Bronchial smooth muscle cell (primary cell): ENCODE data around the gene TEX50. TPM values are rescaled to one million over a fixed set of nuclear protein-coding genes. Genes with fewer than 3 reads are reported as not detected.

Experiments used
- total RNA-seq: library from RNA; depleted of rRNA; stranded (reverse); fragments of >200 nt; gene quantifications from 2 replicates; pipeline ENCODE4 v1.2.1, GENCODE V29; 2014

Gene TEX50
- total RNA-seq, result not detected in 2 replicates

DNA sequence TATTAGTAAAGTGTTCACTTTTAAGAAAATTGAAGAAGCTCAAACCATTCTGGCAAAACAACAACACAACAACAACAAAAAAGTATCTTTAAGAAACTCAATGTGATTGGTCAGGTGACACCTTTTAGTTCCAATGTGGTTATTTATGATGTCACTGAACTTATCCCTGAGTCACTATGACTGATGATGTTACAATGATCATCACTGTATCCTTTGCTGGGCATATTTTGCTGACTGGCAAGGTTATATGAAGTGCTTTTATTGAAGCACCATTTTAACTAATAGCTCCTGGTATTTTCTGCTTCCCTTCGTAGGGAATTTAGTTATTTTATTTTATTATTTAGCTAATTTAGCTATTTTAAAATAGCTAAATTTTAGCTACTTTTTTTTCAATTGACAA, at the start of gene TEX50:
TSS of gene TEX50 (plus strand) at position 223 of the 400 bp plus-strand sequence. CDS start 184 bp downstream, outside the sequence.

DNA sequence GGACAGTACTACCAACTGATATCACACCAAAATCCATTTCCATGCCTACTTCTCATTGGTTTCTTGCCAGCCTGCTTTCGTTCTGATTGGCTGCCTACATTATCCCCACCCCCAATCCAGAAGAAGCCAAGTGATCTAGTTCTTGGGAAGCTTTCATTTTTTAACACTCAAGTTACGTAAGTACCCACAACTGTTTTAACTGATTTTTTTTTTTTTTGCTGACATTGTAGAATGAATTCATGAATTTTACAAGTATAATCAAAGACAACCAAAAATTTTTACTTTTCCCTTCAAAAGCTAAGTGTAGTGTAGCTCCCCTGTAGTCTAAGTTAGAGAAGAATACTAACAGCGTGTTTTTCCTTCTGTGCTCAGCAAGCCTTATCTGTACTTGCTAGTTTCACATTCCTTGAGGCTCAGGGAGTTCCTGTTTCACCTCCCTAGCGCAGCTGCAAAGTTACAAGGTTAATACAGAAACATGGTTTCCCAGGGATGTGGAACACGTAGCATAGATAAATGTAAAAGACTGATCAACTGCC, 32.0 kb upstream of the TEX50 start, which contains the start of gene SLC9C2:
TSS of gene SLC9C2 (minus strand) at position 17 of the 536 bp plus-strand sequence. CDS start 1,296 bp downstream, outside the sequence.

GRCh38 chr1:173669491-173669941, 34.4 kb downstream of the TEX50 start, which contains the start of gene ANKRD45:
Gene ANKRD45, minus strand, starts transcription at chr1:173669851. Its CDS starts 10,433 bp downstream, at chr1:173659418.

Other genes starting within 250 kb of the TEX50 start
- 154 and 166 TPM in 2 replicates for gene PRDX6, start 158.0 kb upstream of the TEX50 start, total RNA-seq
- gene SLC9C2, start 32.3 kb upstream of the TEX50 start, total RNA-seq, result not detected in 2 replicates
- 0.34 and 0.79 TPM in 2 replicates for gene ANKRD45, start 34.5 kb downstream of the TEX50 start, total RNA-seq
- 30.7 and 43.4 TPM in 2 replicates for gene KLHL20, start 79.6 kb downstream of the TEX50 start, total RNA-seq
- gene DARS2, start 189.3 kb downstream of the TEX50 start, total RNA-seq, result 5.6 and 9.8 TPM in 2 replicates
- gene CENPL, start 189.5 kb downstream of the TEX50 start, total RNA-seq, result 3.9 and 8.4 TPM in 2 replicates
- 384 and 487 TPM in 2 replicates for gene GAS5, start 232.7 kb downstream of the TEX50 start, total RNA-seq
- gene ZBTB37, start 233.0 kb downstream of the TEX50 start, total RNA-seq, result 5.0 and 5.3 TPM in 2 replicates